ENCODE data around the gene TPBG. TPM values are rescaled to one million over a fixed set of nuclear protein-coding genes. Genes with fewer than 3 reads are reported as not detected.

Gene TPBG
- total RNA-seq, 1 experiment from 2014 or later: 42.5 TPM

- Histone ChIP-seq H3K4me2 (no peak overlapping the region), H2AFZ (no peak overlapping the region), H3K79me2 (ENCODE audit: low read depth) (no peaks in the 10 kb centered on the region), H3K9me2 (ENCODE audit: insufficient read depth) (no peaks in the 10 kb centered on the region), H3K9me3 (ENCODE audit: insufficient read depth, low read depth) (no peaks in the 10 kb centered on the region), H3K27ac (peak overlapping the region; percentile 96), H3K27me3 (ENCODE audit: insufficient read depth, low read depth) (no peaks in the 10 kb centered on the region), H3K4me1 (replicated peaks; ENCODE audit: insufficient read depth) (peaks cover 27% of the 10 kb centered on the region), H3F3A (ENCODE audit: insufficient read depth, low read depth) (peaks cover 19% of the 10 kb centered on the region; the same call in 1 of the 2 replicates), H3K4me3 (no peak overlapping the region), H4K20me1 (ENCODE audit: insufficient read depth) (no peaks in the 10 kb centered on the region), H3K36me3 (ENCODE audit: low read depth) (peaks cover 4% of the 10 kb centered on the region; the same call in 1 of the 2 replicates)
- DNase-seq: no peak
- intact Hi-C loops (cut with micrococcal nuclease; ENCODE audit: unreplicated experiment): no loop called here
- POLR2A ChIA-PET (ENCODE audit: unreplicated experiment): no interaction called here
- CTCF ChIA-PET: no interaction called here
- TF ChIP-seq CTCF (conservative IDR thresholded peaks at IDR 0.05) (no peak), EZH2 (IDR thresholded peaks at IDR 0.05; ENCODE audit: low read depth) (no peak)
- no TSS peak for BruUV-seq (replicated peaks)
Observed at GRCh38 chr6:82410151-82410648, 46.6 kb downstream of the TPBG start.

GRCh38 chr6:82413868-82414267, 50.3 kb downstream of the TPBG start:
- H3K27me3 ChIP-seq (ENCODE audit: insufficient read depth, low read depth): no peaks in the 10 kb centered on the region
- intact Hi-C loops (cut with micrococcal nuclease; ENCODE audit: unreplicated experiment): no loop called here
- peaks cover 4% of the 10 kb centered on the region; the same call in 1 of the 2 replicates for H3K36me3 ChIP-seq (ENCODE audit: low read depth)
- CTCF ChIA-PET: no interaction called here
- peaks cover 9% of the 10 kb centered on the region; the same call in 1 of the 2 replicates for H3F3A ChIP-seq (ENCODE audit: insufficient read depth, low read depth)
- no peak overlapping the region for H3K4me3 ChIP-seq
- no peaks in the 10 kb centered on the region for H4K20me1 ChIP-seq (ENCODE audit: insufficient read depth)
- DNase-seq: no peak
- H2AFZ ChIP-seq: no peak overlapping the region
- no peaks in the 10 kb centered on the region for H3K9me3 ChIP-seq (ENCODE audit: insufficient read depth, low read depth)
- no peaks in the 10 kb centered on the region for H3K79me2 ChIP-seq (ENCODE audit: low read depth)
- TF ChIP-seq EZH2 (IDR thresholded peaks at IDR 0.05; ENCODE audit: low read depth) (no peak), CTCF (conservative IDR thresholded peaks at IDR 0.05) (no peak)
- H3K4me1 ChIP-seq (replicated peaks; ENCODE audit: insufficient read depth): peaks cover 16% of the 10 kb centered on the region
- no peak overlapping the region for H3K27ac ChIP-seq
- no TSS peak for BruUV-seq (replicated peaks)
- POLR2A ChIA-PET (ENCODE audit: unreplicated experiment): no interaction called here
- H3K9me2 ChIP-seq (ENCODE audit: insufficient read depth): no peaks in the 10 kb centered on the region
- no peak overlapping the region for H3K4me2 ChIP-seq

GRCh38 chr6:82415820-82416219, 52.2 kb downstream of the TPBG start:
- H3K79me2 ChIP-seq (ENCODE audit: low read depth): no peaks in the 10 kb centered on the region
- no peaks in the 10 kb centered on the region for H3K36me3 ChIP-seq (ENCODE audit: low read depth)
- no peaks in the 10 kb centered on the region for H3K4me1 ChIP-seq (replicated peaks; ENCODE audit: insufficient read depth)
- no peak overlapping the region for H2AFZ ChIP-seq
- no peak overlapping the region for H3K4me3 ChIP-seq
- BruUV-seq (replicated peaks): no TSS peak
- ChIA-PET POLR2A (ENCODE audit: unreplicated experiment) (interaction anchor here (0.7 kb wide), 1 partner anchor 19 kb away, joined by 3 read pairs; no protein-coding TSS in a partner anchor), CTCF (no interaction called here)
- H3K9me2 ChIP-seq (ENCODE audit: insufficient read depth): no peaks in the 10 kb centered on the region
- no peak overlapping the region for H3K4me2 ChIP-seq
- 0 out of 2 replicates have a peak overlapping the region, but pooled peaks have one; percentile 1 for H3K27ac ChIP-seq
- intact Hi-C loops (cut with micrococcal nuclease; ENCODE audit: unreplicated experiment): no loop called here
- TF ChIP-seq EZH2 (IDR thresholded peaks at IDR 0.05; ENCODE audit: low read depth) (no peak), CTCF (conservative IDR thresholded peaks at IDR 0.05) (no peak)
- peak; percentile 25 to 35 for DNase-seq
- no peaks in the 10 kb centered on the region for H3F3A ChIP-seq (ENCODE audit: insufficient read depth, low read depth)
- no peaks in the 10 kb centered on the region for H4K20me1 ChIP-seq (ENCODE audit: insufficient read depth)
- H3K27me3 ChIP-seq (ENCODE audit: insufficient read depth, low read depth): no peaks in the 10 kb centered on the region
- no peaks in the 10 kb centered on the region for H3K9me3 ChIP-seq (ENCODE audit: insufficient read depth, low read depth)

All from PC-9 (cell line).